Measurements from ENCODE around the gene PKN1. TPM values are rescaled to one million over a fixed set of nuclear protein-coding genes. Genes with fewer than 3 reads are reported as not detected.

PKN1 gene
- 57.9 TPM for total RNA-seq

- Histone ChIP-seq H3K4me3 (ENCODE audit: low read length in 3 of 3) (peak within 1 kb of the TSS; percentile 70 to 77 (median 75)), H3K9ac (ENCODE audit: low read depth in 1 of 3, low read length in 3 of 3) (peak within 1 kb of the TSS; percentile 75 to 86 (median 83)), H3K27ac (ENCODE audit: low read depth, low read length) (peak within 1 kb of the TSS; percentile 45), H3K4me1 (ENCODE audit: control insufficient read depth in 3 of 3, insufficient read depth in 3 of 3, low read length in 3 of 3) (peaks cover 20 to 22% (median 21%) of the 10 kb centered on the region in 3 donors), H3K36me3 (ENCODE audit: control insufficient read depth in 3 of 3, insufficient read depth in 3 of 3, low read length in 3 of 3) (peaks cover 0 to 2% (median 0%) of the 10 kb centered on the region in 3 donors), H3K9me3 (ENCODE audit: control insufficient read depth in 3 of 3, low read length in 3 of 3) (no peaks in the 10 kb centered on the region), H3K27me3 (ENCODE audit: control insufficient read depth in 3 of 3, insufficient read depth in 3 of 3, low read length in 3 of 3) (peaks cover 0 to 9% (median 6%) of the 10 kb centered on the region in 3 donors)
These were observed at the start of gene PKN1 for GRCh38 chr19:14432791-14433553. PKN1 (plus strand) TSS chr19:14433306; CDS start chr19:14433522, 216 bp downstream.

DNA sequence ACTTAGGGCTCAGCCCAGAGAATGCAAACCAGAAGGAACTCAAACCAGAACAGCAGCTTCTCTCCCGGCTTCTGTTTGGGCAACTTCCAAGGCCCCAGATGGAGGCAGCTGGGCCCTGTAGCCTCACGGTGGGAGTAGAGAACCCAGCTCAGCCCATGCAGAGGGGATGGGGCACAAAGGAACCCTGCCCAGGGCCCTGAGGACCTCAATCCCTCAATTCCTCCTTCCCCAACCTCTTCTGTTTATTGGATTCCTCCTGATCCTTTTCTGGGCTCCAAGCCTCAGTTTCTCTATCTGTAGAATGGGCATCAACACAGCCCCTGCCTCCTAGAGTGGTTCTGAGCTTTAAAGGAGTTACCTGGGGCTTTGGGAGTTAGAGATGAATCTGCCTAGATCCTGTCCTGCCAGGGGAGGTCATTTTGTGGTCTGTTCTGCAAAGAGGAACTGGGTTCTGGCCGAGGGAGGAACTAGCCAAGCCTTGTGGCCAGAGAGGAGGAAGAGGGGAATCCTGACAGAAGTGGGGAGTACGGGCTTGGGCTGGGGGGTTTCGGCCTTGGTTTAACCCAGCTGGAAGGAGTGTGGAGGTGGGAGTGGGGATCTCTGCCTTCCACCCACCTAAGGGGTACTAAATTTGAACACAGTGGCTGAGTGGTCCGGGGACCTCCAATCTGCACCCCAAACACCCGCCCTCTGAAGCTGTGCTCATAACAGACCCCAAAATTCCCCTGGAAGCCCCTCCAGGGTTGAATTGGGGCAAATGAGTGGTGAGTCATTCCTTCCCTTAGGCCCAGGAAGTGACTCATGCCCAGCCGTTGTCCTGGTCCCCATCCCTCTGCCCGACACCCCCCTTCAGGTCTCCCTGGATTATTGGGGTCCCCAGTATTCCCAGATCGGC lies 49.2 kb upstream of the PKN1 start:
- no peaks in the 10 kb centered on the region for H3K27me3 ChIP-seq (ENCODE audit: control insufficient read depth in 3 of 3, insufficient read depth in 3 of 3, low read length in 3 of 3)
- peak overlapping the region; percentile 36 to 60 (median 56) for H3K4me3 ChIP-seq (ENCODE audit: low read length in 3 of 3)
- no peaks in the 10 kb centered on the region for H3K9me3 ChIP-seq (ENCODE audit: control insufficient read depth in 3 of 3, low read length in 3 of 3)
- H3K36me3 ChIP-seq (ENCODE audit: control insufficient read depth in 3 of 3, insufficient read depth in 3 of 3, low read length in 3 of 3) = peaks cover 0 to 5% (median 0%) of the 10 kb centered on the region in 3 donors
- peak overlapping the region; percentile 82 for H3K27ac ChIP-seq (ENCODE audit: low read depth, low read length)
- H3K9ac ChIP-seq (ENCODE audit: low read depth in 1 of 3, low read length in 3 of 3) = peak overlapping the region; percentile 58 to 78 (median 70)
- H3K4me1 ChIP-seq (ENCODE audit: control insufficient read depth in 3 of 3, insufficient read depth in 3 of 3, low read length in 3 of 3) = peaks cover 23 to 38% (median 28%) of the 10 kb centered on the region in 3 donors

GRCh38 chr19:14385492-14385891 lies 47.6 kb upstream of the PKN1 start:
- H3K4me3 ChIP-seq (ENCODE audit: low read length in 3 of 3) = no peak overlapping the region
- H3K4me1 ChIP-seq (ENCODE audit: control insufficient read depth in 3 of 3, insufficient read depth in 3 of 3, low read length in 3 of 3) = peaks cover 21 to 30% (median 23%) of the 10 kb centered on the region in 3 donors
- H3K36me3 ChIP-seq (ENCODE audit: control insufficient read depth in 3 of 3, insufficient read depth in 3 of 3, low read length in 3 of 3) = peaks cover under 1 to 6% (median under 1%) of the 10 kb centered on the region in 3 donors
- H3K27me3 ChIP-seq (ENCODE audit: control insufficient read depth in 3 of 3, insufficient read depth in 3 of 3, low read length in 3 of 3) = no peaks in the 10 kb centered on the region
- no peaks in the 10 kb centered on the region for H3K9me3 ChIP-seq (ENCODE audit: control insufficient read depth in 3 of 3, low read length in 3 of 3)
- H3K27ac ChIP-seq (ENCODE audit: low read depth, low read length) = no peak overlapping the region
- H3K9ac ChIP-seq (ENCODE audit: low read depth in 1 of 3, low read length in 3 of 3) = no peak overlapping the region

- Histone ChIP-seq H3K4me3 (ENCODE audit: low read length in 3 of 3) (no peak overlapping the region), H3K36me3 (ENCODE audit: control insufficient read depth in 3 of 3, insufficient read depth in 3 of 3, low read length in 3 of 3) (peaks cover 21 to 37% (median 35%) of the 10 kb centered on the region in 3 donors), H3K9ac (ENCODE audit: low read depth in 1 of 3, low read length in 3 of 3) (no peak overlapping the region), H3K27me3 (ENCODE audit: control insufficient read depth in 3 of 3, insufficient read depth in 3 of 3, low read length in 3 of 3) (no peaks in the 10 kb centered on the region), H3K9me3 (ENCODE audit: control insufficient read depth in 3 of 3, low read length in 3 of 3) (no peaks in the 10 kb centered on the region), H3K27ac (ENCODE audit: low read depth, low read length) (no peak overlapping the region), H3K4me1 (ENCODE audit: control insufficient read depth in 3 of 3, insufficient read depth in 3 of 3, low read length in 3 of 3) (peaks cover 0 to under 1% (median 0%) of the 10 kb centered on the region in 3 donors)
These were observed 42.6 kb upstream of the PKN1 start for GRCh38 chr19:14390548-14390947.

- Histone ChIP-seq H3K27me3 (ENCODE audit: control insufficient read depth in 3 of 3, insufficient read depth in 3 of 3, low read length in 3 of 3) (no peaks in the 10 kb centered on the region), H3K9me3 (ENCODE audit: control insufficient read depth in 3 of 3, low read length in 3 of 3) (no peaks in the 10 kb centered on the region), H3K4me1 (ENCODE audit: control insufficient read depth in 3 of 3, insufficient read depth in 3 of 3, low read length in 3 of 3) (no peaks in the 10 kb centered on the region), H3K4me3 (ENCODE audit: low read length in 3 of 3) (no peak overlapping the region), H3K9ac (ENCODE audit: low read depth in 1 of 3, low read length in 3 of 3) (no peak overlapping the region), H3K36me3 (ENCODE audit: control insufficient read depth in 3 of 3, insufficient read depth in 3 of 3, low read length in 3 of 3) (peaks cover 23 to 43% (median 35%) of the 10 kb centered on the region in 3 donors), H3K27ac (ENCODE audit: low read depth, low read length) (no peak overlapping the region)
These were observed 41.8 kb upstream of the PKN1 start for GRCh38 chr19:14391156-14391821.

DNA sequence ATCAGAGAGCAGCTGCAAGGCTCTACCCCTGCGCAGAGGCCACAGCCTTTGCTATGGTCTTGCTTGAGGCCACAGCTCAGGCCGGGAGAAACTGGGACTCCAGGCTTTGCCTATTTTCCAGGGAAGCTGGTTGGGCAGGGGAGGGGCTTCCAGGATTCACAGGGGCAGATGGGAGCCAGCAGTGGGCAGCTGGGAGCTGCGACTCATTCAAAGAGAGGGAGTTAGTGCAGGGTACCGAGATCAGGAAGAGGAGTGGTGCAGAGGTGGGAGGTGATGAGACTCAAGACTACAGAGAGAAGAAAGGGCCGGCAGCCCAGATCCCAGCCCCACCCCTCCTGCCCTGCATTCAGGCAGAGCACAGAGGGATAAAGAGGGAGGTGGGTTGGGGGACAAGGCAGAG lies 39.8 kb upstream of the PKN1 start:
- Histone ChIP-seq H3K9me3 (ENCODE audit: control insufficient read depth in 3 of 3, low read length in 3 of 3) (no peaks in the 10 kb centered on the region), H3K9ac (ENCODE audit: low read depth in 1 of 3, low read length in 3 of 3) (no peak overlapping the region), H3K27me3 (ENCODE audit: control insufficient read depth in 3 of 3, insufficient read depth in 3 of 3, low read length in 3 of 3) (no peaks in the 10 kb centered on the region), H3K36me3 (ENCODE audit: control insufficient read depth in 3 of 3, insufficient read depth in 3 of 3, low read length in 3 of 3) (peaks cover 29 to 53% (median 40%) of the 10 kb centered on the region in 3 donors), H3K4me1 (ENCODE audit: control insufficient read depth in 3 of 3, insufficient read depth in 3 of 3, low read length in 3 of 3) (no peaks in the 10 kb centered on the region), H3K27ac (ENCODE audit: low read depth, low read length) (no peak overlapping the region), H3K4me3 (ENCODE audit: low read length in 3 of 3) (no peak overlapping the region)

- Histone ChIP-seq H3K36me3 (ENCODE audit: control insufficient read depth in 3 of 3, insufficient read depth in 3 of 3, low read length in 3 of 3) (peaks cover 31 to 59% (median 36%) of the 10 kb centered on the region in 3 donors), H3K4me3 (ENCODE audit: low read length in 3 of 3) (no peak overlapping the region), H3K27me3 (ENCODE audit: control insufficient read depth in 3 of 3, insufficient read depth in 3 of 3, low read length in 3 of 3) (no peaks in the 10 kb centered on the region), H3K4me1 (ENCODE audit: control insufficient read depth in 3 of 3, insufficient read depth in 3 of 3, low read length in 3 of 3) (no peaks in the 10 kb centered on the region), H3K9ac (ENCODE audit: low read depth in 1 of 3, low read length in 3 of 3) (no peak overlapping the region), H3K27ac (ENCODE audit: low read depth, low read length) (no peak overlapping the region), H3K9me3 (ENCODE audit: control insufficient read depth in 3 of 3, low read length in 3 of 3) (no peaks in the 10 kb centered on the region)
These were observed 38.9 kb upstream of the PKN1 start for GRCh38 chr19:14394167-14394566.

DNA sequence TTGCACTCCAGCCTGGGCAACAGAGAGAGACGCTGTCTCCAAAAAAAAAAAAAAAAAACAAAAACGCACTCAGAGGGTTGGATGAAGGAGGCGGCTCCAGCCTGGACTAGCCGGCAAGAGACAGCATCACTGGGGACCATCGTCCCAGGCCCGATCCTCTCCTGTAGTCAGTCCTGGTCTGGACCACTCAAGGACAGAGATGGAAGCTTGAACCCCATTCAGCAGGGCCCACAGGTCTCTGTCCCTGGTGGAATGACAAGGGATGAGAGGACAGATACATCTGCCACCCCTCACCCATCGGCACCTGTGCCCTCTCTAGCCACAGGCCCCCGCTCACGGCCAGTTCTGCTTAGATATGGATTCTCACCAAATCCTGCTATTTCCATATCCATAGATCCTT lies 37.8 kb upstream of the PKN1 start:
- no peaks in the 10 kb centered on the region for H3K4me1 ChIP-seq (ENCODE audit: control insufficient read depth in 3 of 3, insufficient read depth in 3 of 3, low read length in 3 of 3)
- H3K36me3 ChIP-seq (ENCODE audit: control insufficient read depth in 3 of 3, insufficient read depth in 3 of 3, low read length in 3 of 3) = peaks cover 31 to 61% (median 36%) of the 10 kb centered on the region in 3 donors
- H3K4me3 ChIP-seq (ENCODE audit: low read length in 3 of 3) = no peak overlapping the region
- H3K9me3 ChIP-seq (ENCODE audit: control insufficient read depth in 3 of 3, low read length in 3 of 3) = no peaks in the 10 kb centered on the region
- H3K27ac ChIP-seq (ENCODE audit: low read depth, low read length) = no peak overlapping the region
- H3K9ac ChIP-seq (ENCODE audit: low read depth in 1 of 3, low read length in 3 of 3) = no peak overlapping the region
- H3K27me3 ChIP-seq (ENCODE audit: control insufficient read depth in 3 of 3, insufficient read depth in 3 of 3, low read length in 3 of 3) = no peaks in the 10 kb centered on the region

GRCh38 chr19:14395710-14396336 lies 37.3 kb upstream of the PKN1 start:
- H3K9me3 ChIP-seq (ENCODE audit: control insufficient read depth in 3 of 3, low read length in 3 of 3) = no peaks in the 10 kb centered on the region
- H3K4me3 ChIP-seq (ENCODE audit: low read length in 3 of 3) = no peak overlapping the region
- no peak overlapping the region for H3K9ac ChIP-seq (ENCODE audit: low read depth in 1 of 3, low read length in 3 of 3)
- H3K4me1 ChIP-seq (ENCODE audit: control insufficient read depth in 3 of 3, insufficient read depth in 3 of 3, low read length in 3 of 3) = no peaks in the 10 kb centered on the region
- peaks cover 28 to 57% (median 32%) of the 10 kb centered on the region in 3 donors for H3K36me3 ChIP-seq (ENCODE audit: control insufficient read depth in 3 of 3, insufficient read depth in 3 of 3, low read length in 3 of 3)
- H3K27ac ChIP-seq (ENCODE audit: low read depth, low read length) = no peak overlapping the region
- H3K27me3 ChIP-seq (ENCODE audit: control insufficient read depth in 3 of 3, insufficient read depth in 3 of 3, low read length in 3 of 3) = no peaks in the 10 kb centered on the region

Measured in skeletal muscle tissue (tissue), 4 donors.